Effector CD8-positive, alpha-beta T cell (primary cell): ENCODE data around the gene FAU.

Experiments used
- DNase-seq: peaks from one replicate; lab custom pipeline; 2025; lab: John Stamatoyannopoulos, UW

The FAU gene

DNA sequence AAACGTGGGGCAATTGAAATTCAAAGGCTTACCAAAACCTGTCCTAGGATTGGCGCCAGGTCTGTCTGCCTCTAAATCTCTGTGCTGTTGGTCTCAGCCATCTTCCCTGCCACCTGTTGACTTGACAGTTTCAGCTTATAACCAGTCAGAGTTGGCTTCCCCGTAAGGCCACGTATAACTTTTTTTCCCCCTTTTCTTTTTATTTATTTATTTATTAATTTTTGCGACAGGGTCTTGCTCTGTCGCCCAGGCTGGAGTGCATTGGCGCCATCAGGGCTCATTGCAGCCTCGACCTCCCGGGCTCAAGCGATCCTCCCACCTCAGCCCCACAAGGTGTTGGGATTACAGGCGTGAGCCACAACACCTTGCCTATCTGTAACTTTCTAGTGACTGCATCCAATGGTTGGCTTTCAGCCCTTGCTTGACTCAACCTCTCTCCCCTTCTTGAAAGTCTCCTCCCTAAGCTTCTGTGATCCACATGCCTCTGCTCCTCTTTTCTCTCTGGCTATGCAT lies 13.8 kb upstream of the FAU start:
- DNase-seq = no peak

DNA sequence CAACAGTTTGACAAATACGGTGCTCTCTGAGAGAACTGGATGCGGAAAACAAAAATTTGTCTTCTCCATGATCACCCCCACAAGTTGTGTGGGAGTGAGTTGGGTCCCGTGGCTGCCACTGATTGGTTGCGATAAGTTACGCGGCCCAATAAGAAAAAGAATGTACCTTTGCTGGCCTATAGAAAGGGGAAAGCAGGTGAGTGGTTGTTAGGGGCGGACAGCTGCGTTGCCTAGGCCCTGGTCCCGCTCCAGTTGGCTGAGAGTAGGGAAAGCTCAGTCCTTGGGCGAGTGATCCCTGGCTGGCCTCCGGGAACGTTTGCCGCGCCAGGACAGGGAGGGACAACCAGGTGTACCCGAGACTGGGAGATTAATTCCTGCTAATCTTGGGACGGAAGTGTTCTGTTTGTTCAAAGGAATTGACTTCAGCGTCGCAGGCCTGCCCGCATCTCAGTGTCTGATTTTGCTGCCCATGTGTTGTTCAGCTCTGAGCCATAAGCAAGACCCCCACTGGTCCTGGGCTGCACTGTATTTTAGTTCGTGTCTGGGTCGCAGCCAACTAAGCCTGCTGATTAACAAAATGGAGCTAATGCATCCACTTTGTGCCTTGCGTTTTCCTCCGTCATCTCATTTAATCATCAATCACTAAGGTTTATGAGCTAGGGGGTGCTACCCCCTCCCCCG lies 13.2 kb upstream of the FAU start:
- DNase-seq = peak; percentile 75

DNA sequence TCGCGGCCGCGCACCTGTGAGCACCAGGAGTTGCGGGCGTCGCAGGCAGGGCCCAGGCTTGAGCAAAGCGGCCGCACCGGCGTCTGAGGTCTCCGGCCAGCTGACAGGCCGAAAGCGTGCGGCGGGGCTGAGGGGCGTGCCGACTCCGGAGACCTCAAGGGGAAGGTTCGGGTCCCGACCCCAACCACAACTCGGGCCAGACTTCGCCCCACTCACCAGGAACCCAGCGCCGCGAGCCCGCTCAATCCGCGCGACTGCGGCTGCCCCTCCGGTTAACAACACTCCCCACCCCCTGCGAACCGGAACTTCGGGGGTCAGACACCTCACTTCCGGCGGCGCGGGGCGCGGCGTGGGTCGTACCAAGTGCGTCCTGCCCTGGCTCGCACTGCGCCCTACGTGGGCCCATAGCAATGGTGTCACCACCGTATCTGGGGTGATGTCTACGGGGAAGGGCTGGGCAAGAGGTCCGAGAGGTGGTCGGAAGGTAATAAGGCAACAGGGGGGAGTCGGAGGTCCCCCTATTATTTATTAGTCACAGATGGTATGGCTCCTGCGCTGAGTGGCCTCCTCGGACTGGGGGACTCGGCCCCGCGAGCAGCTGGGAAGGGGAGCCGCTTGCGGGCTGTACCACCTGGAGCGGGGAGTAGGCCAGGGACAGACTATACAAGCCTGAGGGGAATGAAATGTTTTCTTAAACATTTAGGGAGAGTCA lies 12.5 kb upstream of the FAU start, which contains the start of gene SYVN1:
Gene SYVN1 (minus strand): TSS at position 280 of the 712 bp plus-strand sequence. CDS start 918 bp downstream, outside the sequence.
- DNase-seq = peak; percentile 83

DNA sequence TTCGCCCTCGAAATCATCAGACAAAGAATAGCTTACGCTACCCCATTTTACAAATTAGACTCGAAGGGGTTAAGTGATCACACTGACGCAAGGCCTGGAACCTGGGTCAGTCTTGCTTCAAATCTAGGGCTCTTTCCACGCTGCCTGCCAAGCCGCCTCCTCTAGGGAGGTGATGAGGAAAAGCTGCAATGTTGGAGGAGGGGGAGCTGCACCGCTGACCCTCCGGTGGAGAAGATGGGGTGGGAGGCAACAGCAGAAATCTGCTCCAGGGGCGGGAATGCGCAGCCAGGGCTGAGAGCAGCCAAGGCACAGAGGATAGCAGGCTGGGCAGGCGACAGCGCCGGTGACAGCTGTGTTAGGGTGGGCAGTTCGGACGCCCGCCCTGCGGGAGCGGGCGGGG lies 11.8 kb upstream of the FAU start:
- no peak for DNase-seq

DNA sequence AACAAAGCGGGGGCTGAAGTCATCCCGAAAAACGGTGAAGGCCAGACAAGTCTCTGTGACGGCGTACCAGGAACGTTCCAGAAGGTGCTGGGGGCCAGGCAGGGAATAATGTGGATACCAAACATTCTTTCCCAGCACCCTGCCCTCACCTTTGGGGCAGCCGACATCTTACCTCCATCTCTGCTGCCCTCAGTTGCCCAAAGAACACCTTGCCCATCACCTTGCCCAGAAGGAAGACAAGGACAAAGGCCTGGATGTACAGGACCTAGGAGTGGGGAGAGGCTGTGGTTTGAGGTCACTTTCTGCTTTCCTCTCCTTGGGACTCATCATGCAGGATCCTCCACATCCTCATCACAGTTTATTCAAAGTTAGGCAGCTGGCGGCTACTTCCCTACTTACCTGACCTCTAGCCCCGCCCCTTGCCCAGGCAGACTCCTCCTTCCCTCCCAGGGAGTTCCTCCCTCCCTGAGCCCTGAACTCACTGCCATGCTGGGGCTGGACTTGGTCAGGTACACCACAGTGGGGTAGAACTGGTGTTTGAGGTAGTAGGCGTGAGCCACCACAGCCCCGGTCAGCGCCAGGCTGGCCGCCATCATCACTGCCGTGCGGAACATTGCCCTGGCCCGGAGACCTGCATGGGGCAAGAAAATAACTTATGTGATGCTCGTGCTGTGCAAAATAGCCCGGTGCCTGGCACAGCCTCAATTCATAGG lies 11.2 kb upstream of the FAU start:
- DNase-seq = peak; percentile 33

DNA sequence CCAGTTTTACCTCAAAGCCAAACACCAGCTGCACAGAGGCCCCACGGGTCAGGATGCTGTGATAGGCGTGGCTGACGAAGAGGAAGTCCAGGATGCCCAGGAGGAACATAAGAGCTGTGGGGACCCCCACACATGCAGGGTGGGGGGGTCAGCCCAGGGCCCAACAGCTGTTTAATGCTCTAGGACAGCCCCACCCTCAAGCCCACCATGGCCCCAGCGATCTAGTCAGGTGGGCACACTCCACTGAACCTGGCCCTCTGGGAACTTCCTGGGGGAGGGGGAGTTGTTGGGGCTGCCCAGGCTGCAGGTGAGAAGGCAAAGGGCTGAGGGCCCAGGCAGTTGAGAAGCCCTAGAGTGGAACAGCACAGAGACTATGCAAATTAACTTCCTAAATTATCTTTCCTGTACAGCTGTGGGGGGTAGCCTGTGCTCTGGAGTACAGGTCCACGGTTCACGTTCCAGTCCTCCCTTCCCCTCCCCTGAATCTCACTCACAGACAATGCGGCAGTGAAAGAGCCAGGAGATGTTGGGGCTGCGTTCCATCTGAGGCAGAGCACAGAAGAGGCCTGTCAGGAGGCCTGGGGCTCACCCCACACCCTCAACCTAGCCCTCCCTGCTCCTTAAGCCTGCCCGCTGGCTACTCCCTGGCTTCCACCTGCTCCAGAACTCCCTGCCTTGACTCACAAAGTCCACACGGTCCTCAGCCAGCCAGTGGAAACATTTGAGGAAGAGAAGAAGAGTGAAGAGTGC lies 10.5 kb upstream of the FAU start:
- no peak for DNase-seq

DNA sequence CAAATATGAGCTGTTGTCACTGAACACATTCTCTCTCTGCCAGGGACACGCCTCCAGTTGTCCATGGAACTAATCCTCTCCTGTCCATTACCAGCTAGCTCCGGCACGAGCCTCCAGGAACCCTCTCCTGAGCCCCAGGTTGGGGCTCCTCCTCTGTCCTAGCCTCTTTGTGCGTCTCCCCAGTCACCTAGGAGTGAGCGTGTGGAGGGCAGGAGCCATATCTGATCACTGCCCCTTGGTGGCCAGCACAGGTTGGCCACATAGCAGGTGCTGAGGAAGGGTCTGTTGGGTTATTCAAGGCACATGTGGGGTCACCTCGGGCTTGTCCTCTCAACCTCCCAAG lies 9.9 kb upstream of the FAU start:
- no peak for DNase-seq

DNA sequence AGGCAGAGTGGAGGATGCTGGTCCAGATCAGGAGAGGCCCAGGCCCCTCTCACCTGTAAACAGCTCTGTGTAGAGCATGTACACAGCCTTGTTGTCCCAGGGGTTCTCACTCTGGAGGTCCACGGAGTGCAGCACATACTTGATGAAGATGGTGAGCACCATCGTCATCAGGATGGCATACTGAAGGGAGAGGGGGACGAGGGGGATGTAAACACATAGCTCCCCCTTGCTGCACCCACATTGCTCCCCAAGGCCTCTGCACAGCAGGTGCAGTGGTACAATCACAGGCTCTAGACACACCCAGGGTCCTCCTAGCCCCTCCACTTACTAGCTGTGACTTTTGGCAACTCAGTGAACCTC lies 9.5 kb upstream of the FAU start:
- DNase-seq = no peak

DNA sequence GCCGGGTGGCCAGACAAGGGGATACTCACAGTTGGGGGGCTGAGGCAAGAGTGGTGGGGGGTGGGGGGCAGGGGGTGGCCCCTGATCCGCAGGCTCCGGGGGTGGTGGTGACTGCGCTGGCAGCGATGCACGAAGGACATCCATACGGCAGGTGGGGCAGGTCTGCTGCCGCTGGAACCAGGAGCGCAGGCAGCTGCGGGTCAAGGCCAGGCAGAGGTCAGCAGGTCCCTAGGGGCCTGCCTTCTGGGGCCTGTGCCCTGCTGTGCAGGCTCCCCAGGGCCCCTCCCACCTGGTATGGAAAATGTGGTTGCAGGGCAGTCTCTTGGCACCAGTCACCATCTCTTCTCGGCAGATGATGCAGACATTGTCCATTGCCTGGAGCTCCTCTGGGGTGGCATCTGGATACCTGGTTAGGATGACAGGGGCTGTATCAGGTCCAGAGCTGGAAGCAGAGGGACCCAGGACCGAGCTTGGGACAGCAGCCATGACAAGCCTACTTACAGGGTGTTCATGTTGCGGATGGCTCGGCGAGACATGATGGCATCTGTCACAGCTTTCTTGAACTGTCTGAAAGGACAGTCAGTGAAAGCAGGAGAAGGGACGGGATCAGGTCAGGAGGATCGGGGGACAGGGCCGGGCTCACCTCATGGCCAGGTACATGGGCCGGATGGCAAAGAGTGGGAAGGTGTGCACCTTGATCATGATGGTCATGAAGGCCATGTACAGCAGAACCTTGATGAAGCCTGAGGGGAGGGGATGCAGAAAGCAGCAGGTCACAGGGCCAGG lies 8.9 kb upstream of the FAU start:
- no peak for DNase-seq

DNA sequence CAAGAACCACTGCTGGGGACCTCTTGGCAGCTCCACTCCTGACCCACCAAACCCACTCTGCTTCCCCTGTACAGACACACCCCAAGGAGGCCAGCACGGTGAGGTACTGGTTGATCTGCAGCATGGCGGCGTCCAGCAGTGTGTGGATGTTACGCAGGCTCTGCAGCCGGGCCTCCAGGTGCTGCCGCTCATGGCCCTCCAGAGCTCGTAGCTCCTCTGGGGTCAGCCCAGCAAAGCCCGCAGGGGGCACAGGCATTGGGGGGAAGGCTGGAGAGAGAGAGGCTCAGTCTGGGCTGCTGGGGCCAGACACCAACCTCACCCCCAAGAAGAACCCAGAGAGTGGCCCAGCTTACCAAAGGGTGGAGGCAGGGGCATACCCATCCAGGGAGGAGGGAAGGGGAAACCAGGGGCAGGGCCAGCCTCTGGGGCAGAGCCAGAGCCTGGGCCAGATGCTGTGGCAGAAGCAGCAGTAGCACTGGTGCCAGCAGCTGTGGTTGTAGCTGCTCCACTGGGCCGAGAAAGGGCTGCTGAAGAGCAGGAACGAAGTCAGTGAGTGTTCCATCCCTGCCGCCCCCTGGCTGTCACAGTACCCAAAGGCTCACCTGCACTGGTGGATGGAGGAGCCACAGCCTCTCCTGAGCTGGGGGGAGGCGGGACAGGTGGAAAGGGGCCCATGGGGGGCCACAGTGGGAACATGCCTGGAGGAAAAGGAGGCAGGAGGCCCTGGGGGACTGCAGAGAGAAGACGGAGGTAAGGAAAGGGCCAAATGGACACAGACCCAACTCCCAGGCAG lies 7.9 kb upstream of the FAU start:
- no peak for DNase-seq

DNA sequence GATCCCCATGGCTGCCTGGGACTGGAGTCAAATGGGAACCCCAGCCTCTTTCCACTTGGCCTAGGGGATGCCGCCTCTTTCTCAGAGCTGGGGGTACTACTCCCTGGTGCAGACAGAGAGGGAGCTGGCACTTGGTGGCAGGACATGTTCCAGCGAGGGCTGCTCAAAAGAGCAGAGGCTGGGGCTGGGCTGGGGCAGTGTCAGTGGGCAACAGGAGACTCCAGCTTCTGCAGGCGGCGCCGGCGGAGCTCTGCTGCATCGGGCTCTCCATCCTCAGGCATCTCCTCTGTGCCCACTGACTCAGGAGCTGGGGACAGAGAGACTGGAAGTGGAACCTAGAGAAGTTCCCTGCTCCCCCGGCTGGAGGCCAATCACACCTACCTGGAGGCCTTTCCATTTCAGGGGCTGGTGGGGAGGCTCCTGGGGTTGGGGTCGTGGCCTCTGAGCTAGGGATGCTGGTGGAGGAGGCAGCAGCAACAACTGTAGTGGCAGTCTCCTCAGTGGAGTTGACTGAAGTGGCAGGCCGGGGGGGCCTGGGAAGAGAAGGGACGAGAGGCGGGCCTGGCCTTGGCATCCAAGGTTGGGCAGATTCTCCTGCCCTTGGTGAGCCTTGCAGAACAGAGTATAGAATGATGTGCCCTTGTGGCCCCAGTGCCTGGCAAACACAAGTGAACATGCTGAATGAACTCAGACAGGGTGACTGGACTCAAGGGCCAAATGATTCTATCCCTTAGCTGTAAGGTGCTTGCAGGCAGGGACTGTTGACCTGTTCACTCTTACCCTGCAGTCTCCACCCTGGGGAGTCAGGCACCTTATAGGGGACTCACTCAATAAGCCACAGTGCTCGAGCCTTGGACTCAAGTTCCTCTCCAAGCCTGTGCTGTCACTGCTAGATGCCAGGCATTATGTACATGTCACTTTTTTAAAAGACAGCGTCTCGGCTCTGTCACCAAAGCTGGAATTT lies 6.5 kb upstream of the FAU start:
- DNase-seq = no peak

DNA sequence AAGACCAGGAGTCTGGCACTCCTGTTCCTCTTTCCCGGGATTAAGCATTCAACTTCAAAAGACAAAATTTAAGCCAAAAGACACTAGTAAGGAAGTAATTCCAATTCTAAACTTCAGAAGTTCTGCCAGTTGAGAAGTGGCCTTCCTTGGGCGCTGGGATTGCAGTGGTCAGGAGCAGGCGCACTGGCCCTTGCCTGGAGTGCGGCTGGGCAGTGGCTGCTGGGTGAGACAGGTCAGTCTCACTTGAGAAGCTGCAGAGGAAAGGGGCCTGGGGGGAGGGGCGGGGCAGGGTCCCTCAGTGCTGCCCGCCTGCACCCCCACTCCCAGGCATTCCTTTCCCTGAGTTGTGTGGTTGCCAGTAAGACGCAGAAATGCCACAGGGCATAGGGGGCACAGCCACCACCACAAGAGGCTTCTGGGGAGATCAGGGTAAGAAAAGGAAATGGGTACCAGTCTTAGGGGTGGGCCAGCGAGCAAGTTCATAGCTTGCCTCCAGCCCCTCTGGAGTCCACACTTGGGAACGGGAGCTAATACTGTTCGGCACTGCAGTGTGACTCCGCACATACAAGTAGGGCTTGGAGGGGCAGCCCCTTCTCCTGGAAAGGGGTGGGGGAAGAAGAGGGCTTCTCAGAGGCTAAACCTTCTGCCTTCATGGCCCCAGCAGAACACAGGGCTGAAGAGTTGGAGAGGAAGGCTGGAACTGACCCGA lies 5.7 kb upstream of the FAU start:
- no peak for DNase-seq

DNA sequence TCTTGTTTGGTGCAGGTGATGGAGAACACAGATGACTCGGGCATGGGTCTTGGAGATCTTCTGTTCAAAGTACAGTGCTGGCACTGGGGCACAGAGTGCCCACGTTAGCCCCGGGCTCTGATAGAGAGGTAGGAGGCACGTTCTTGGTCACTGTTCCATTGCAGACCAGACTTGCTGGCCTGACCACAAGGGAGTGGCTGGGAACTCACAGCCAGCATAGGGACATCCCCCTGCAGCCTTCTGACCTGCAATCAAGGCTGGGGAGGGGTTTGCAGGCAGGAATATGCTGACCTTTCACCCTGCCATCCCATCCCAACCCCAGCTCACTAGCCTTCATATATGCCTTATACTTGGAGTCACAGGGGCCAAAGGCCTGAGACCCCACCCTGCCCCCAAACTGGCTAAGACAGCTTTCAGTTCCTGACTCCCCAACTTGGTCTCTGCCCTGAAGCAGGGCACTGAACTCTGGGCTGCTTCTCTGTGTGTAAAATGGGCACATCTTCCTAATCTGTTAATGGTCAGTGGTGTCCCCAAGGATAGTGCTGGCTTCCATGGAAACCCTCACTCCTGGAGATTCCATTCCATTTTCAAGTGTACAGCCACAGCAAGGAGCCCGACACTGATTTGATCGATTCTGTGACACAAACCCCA lies 4.8 kb upstream of the FAU start:
- DNase-seq = no peak

DNA sequence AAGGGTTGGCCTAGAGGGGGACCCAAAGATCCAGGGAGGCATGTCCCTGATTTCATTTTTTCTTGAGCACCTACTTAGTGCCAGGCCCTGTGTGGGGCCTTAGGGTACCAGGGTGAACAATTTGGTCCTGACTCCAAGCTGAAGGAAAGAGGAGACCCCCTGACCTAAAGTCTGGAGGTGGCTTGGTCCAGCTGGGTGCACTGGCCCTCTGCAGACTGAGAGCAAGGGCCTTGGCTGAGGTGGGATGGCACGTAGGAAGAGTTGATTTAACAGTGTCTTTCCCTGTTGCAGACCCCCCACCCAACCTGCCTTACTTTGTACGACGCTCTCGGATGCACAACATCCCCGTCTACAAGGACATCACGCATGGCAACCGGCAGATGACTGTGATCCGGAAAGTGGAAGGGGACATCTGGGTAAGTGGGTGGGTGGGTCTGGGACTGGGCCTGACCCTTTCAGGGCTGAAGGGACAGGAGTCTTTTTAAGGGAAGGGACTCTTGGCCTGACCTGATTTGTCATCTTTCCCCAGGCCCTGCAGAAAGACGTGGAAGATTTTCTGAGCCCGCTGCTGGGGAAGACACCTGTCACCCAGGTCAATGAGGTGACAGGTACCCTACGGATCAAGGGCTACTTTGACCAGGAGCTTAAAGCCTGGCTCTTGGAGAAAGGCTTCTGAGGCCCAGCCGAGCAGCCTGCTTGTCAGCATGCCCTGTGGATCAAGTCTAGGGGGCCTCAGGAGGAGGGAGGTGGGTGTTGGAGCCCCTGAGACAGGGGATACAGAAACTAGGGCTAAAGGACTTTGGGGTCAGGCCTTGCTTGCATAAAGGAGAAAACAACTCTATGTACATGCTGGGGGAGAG lies 3.5 kb upstream of the FAU start:
- no peak for DNase-seq

DNA sequence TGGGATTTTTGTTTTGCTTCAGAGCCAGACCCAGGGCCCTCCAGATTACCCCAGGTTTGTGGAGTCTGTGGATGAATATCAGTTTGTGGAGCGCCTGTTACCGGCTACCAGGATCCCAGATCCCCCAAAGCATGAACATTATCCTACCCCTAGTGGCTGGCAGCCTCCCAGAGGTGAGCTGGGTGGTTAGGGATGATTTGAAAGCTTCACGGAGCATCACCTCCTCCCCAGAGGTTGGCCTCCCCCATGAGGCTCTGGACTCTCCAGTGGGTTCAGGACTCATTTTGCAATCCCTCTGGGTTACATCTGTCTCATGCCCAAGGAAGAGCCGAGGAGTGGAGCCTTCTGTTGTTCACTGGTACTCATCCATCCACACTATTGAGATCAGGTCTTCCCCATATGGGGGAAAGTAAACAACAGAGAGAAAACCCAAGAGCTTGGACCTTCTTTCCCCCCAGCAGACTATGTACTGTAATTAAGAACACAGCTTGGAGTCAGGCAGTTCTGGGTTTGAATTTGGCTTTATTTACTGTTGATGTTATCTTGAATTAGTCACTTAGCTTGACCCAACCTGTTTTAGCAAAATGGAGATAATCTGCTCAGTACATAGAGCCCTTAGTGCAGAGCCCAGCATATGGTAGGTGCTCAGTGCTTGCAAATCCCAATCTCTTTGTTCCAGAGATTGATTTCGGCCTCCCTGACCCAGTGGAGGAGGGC lies 2.7 kb upstream of the FAU start:
- no peak for DNase-seq

DNA sequence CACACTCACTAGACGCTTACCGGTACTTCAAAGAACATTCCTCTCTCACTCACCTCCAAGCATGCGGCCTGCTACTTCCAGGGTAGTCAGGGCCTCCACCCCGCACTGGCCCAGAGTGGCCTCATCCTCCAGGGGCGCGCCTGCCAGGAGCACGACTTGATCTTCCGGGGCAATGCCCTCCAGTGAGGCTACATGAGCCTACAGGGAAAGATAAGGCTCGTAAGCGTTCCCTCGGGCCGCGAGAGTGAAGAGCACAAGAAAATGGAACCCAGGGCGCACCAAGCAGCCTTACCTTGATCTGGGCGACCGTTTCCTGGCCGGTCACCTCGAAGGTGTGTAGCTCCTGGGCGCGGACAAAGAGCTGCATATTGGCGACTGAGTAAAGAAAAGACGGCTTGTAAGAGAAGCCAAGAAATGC lies 478 bp downstream of the FAU start:
- DNase-seq = no peak

DNA sequence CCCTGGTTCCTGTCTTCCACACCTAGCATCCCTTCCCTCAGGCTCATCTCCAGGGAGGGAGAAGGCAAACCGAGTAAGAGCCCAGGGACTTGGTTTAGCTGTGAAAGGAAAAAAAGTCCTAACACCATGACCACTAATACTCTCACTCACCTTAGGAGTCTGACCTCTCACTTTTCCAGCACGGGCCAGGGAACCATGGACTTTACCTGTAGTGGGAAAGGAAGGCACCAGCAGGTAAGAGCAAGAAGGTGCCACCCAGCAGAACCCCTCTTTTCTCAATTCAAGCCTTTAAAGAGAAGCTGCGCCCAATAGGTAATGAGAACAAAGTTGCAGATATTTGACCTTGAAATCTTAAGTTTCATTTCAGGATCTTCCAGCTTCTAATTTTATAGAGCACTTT lies 1.1 kb downstream of the FAU start:
- no peak for DNase-seq
